HepG2 (cell line): ENCODE measurements around the gene KMT2A. TPM values are rescaled to one million over a fixed set of nuclear protein-coding genes. Genes with fewer than 3 reads are reported as not detected.

Experiments
- BCL3 ChIP-seq: sonication (generic); formaldehyde crosslinking; IDR thresholded peaks from 2 replicates; pipeline ENCODE4 v1.5.1; 2020; ENCODE audit warnings: mild to moderate bottlenecking, missing genetic modification reagents, moderate library complexity
- CENPBD1 ChIP-seq: sonication (generic); formaldehyde crosslinking; IDR thresholded peaks from 2 replicates; pipeline ENCODE4 v1.8.0; 2022; ENCODE audit warnings: missing genetic modification reagents, low read depth, mild to moderate bottlenecking, borderline replicate concordance
- GABPB1 ChIP-seq: IDR thresholded peaks from 2 replicates; pipeline ENCODE4 v1.6.1; 2016; ENCODE audit warnings: mild to moderate bottlenecking, missing genetic modification reagents, moderate library complexity, missing compliant biosample characterization
- JUND ChIP-seq: sonication (generic); formaldehyde crosslinking; IDR thresholded peaks from 2 replicates; pipeline ENCODE4 v1.8.0; 2022; ENCODE audit warnings: mild to moderate bottlenecking, missing genetic modification reagents
- MAFG ChIP-seq: sonication (generic); formaldehyde crosslinking; IDR thresholded peaks from 2 replicates; pipeline ENCODE4 v1.5.1; 2020; ENCODE audit warnings: mild to moderate bottlenecking, missing genetic modification reagents
- MLLT10 ChIP-seq: sonication (generic); formaldehyde crosslinking; IDR thresholded peaks from 2 replicates; pipeline ENCODE4 v1.4.0; 2020; ENCODE audit warnings: missing genetic modification reagents
- NFE2L1 ChIP-seq: sonication (generic); formaldehyde crosslinking; IDR thresholded peaks from 2 replicates; pipeline ENCODE4 v1.4.0; 2020; ENCODE audit warnings: missing genetic modification reagents, mild to moderate bottlenecking, borderline replicate concordance
- PRMT3 ChIP-seq: sonication (generic); formaldehyde crosslinking; IDR thresholded peaks from 2 replicates; pipeline ENCODE4 v1.8.1; 2022; ENCODE audit warnings: low read depth, mild to moderate bottlenecking, moderate library complexity, missing genetic modification reagents, borderline replicate concordance
- TRIM22 ChIP-seq: fragments of 450-650 bp; IDR thresholded peaks from 2 replicates; pipeline ENCODE4 v1.6.1; 2017
- ZFAT ChIP-seq: sonication (generic); formaldehyde crosslinking; conservative IDR thresholded peaks from 2 replicates; pipeline ENCODE4 v1.8.1; 2023; ENCODE audit warnings: missing genetic modification reagents, inconsistent platforms
- ZKSCAN1 ChIP-seq: fragments of 150-350 bp; IDR thresholded peaks from 2 replicates; pipeline ENCODE4 v1.6.1; 2014; ENCODE audit warnings: low read length
- ZNF282 ChIP-seq: fragments of 450-650 bp; IDR thresholded peaks from 2 replicates; pipeline ENCODE4 v1.6.1; 2018; ENCODE audit not compliant: partially characterized antibody
- ZNF577 ChIP-seq: sonication (generic); formaldehyde crosslinking; IDR thresholded peaks from 2 replicates; pipeline ENCODE4 v1.4.0; 2020; ENCODE audit warnings: mild to moderate bottlenecking, low read depth, missing genetic modification reagents, borderline replicate concordance
- ZNF580 ChIP-seq: IDR thresholded peaks from 2 replicates; pipeline ENCODE4 v1.6.1; 2016; ENCODE audit warnings: low read depth, borderline replicate concordance
- ZNF589 ChIP-seq: sonication (generic); formaldehyde crosslinking; conservative IDR thresholded peaks from 2 replicates; pipeline ENCODE4 v1.8.0; 2022; ENCODE audit warnings: mild to moderate bottlenecking, moderate library complexity, missing genetic modification reagents
- ZNF75D ChIP-seq: sonication (generic); formaldehyde crosslinking; IDR thresholded peaks from 2 replicates; pipeline ENCODE4 v1.8.1; 2023; ENCODE audit warnings: missing genetic modification reagents, mild to moderate bottlenecking, borderline replicate concordance
- ZNF800 ChIP-seq: sonication (generic); formaldehyde crosslinking; IDR thresholded peaks from 2 replicates; pipeline ENCODE4 v1.4.0; 2020; ENCODE audit warnings: missing genetic modification reagents
- ZSCAN29 ChIP-seq: sonication (generic); formaldehyde crosslinking; conservative IDR thresholded peaks from 2 replicates; pipeline ENCODE4 v1.4.0; 2020; ENCODE audit warnings: mild to moderate bottlenecking, missing genetic modification reagents
- ZXDC ChIP-seq: sonication (generic); formaldehyde crosslinking; IDR thresholded peaks from 2 replicates; pipeline ENCODE4 v1.5.0; 2020; ENCODE audit warnings: mild to moderate bottlenecking, missing genetic modification reagents
- polyA plus RNA-seq, 8 experiments: library from polyadenylated mRNA; depleted of rRNA in 3 of 8; stranded (reverse) in 7 of 8; unstranded in 1 of 8; fragments of >200 nt; fragmentation: Illumina TruSeq in 4 of 8; extraction: Trizol in 4 of 8; gene quantifications; 2 replicates each; pipeline versions ENCODE4 v1.2.1 to v1.2.3, GENCODE V29; 2011 to 2016; ENCODE audit warnings: low read depth in 4 of 8, missing spikeins in 1 of 8, mixed read lengths in 1 of 8; ENCODE audit not compliant: insufficient read depth in 1 of 8
- total RNA-seq, 5 experiments: library from RNA; depleted of rRNA; stranded (reverse); fragments of >200 nt; fragmentation: Illumina TruSeq; extraction: Trizol; gene quantifications; 2 replicates each; pipeline ENCODE4 v1.2.3, GENCODE V29; 2016; ENCODE audit warnings: low read depth in 1 of 5

The KMT2A gene
- total and polyA plus RNA-seq, 2 of the 13 experiments (the other 11 are each of a cell fraction or from before 2014, with no cell fraction given): 12.4 to 20.0 TPM

GRCh38 chr11:118572061-118572980 is 136.0 kb downstream of the KMT2A start, which contains the start of gene ARCN1 (continued):
- TF ChIP-seq ZXDC (no peak), CENPBD1 (CRISPR knock-in tag) (no peak), JUND (CRISPR knock-in tag) (no peak), PRMT3 (CRISPR knock-in tag) (no peak), ZSCAN29 (CRISPR knock-in tag) (no peak; the same call in 1 of the 2 replicates), ZFAT (no peak), ZNF282 (no peak), ZNF577 (CRISPR knock-in tag) (no peak), ZNF580 (CRISPR knock-in tag) (no peak), GABPB1 (peak; percentile 92), MLLT10 (CRISPR knock-in tag) (no peak), ZKSCAN1 (no peak), BCL3 (CRISPR knock-in tag) (peak; percentile 66; the same call in 1 of the 2 replicates), ZNF75D (CRISPR knock-in tag) (no peak), NFE2L1 (no peak), MAFG (CRISPR knock-in tag) (no peak), TRIM22 (no peak), ZNF589 (CRISPR knock-in tag) (no peak), ZNF800 (CRISPR knock-in tag) (no peak)
